Body of pancreas (tissue), 4 donors: ENCODE results near the gene TNIK.

Source experiments
- CTCF ChIP-seq, 7 experiments: fragments of 450-650 bp in 4 of 7; fragments of 200-600 bp in 3 of 7; sonication (generic) in 3 of 7; IDR thresholded peaks; one replicate each; pipeline ENCODE4 v1.5.1; 2016 to 2019; ENCODE audit warnings: antibody characterized with exemption in 7 of 7
- POLR2A ChIP-seq, 3 donors: fragments of 450-650 bp; IDR thresholded peaks; one replicate each; pipeline ENCODE4 v1.6.1; 2016; ENCODE audit warnings: antibody characterized with exemption in 3 of 3, mild to moderate bottlenecking in 2 of 3

- TF ChIP-seq POLR2A (IDR thresholded peaks at IDR 0.05) (no peak), CTCF (IDR thresholded peaks at IDR 0.05) (no peak)
Observed at GRCh38 chr3:171261487-171261886, 198.7 kb downstream of the TNIK start.
